SK-N-SH (cell line): Measurements from ENCODE around the gene LUC7L3. TPM values are rescaled to one million over a fixed set of nuclear protein-coding genes. Genes with fewer than 3 reads are reported as not detected.

Source experiments
- CTCF ChIA-PET: fragments of 300-600, 350-600 bp; formaldehyde crosslinking; extraction: SDS; loops from one replicate; lab custom pipeline; 2021; lab: Yijun Ruan, JAX
- POLR2A ChIA-PET: fragments of 350-600 bp; sonication (Branson Sonifier 250); formaldehyde crosslinking; extraction: SDS; loops from one replicate; lab custom pipeline; 2020; ENCODE audit warnings: antibody characterized with exemption, inconsistent platforms; lab: Yijun Ruan, JAX
- DNase-seq: peaks from one replicate; pipeline ENCODE4 v3.0.0; 2012
- H2AFZ ChIP-seq: fragments of 200-600 bp; sonication (generic); 2 replicates; pipeline ENCODE4 v1.8.1; 2016; ENCODE audit warnings: antibody characterized with exemption, mild to moderate bottlenecking, low read depth
- H3F3A ChIP-seq: fragments of 200-600 bp; sonication (generic); replicated peaks from 2 replicates; pipeline ENCODE3; 2016; ENCODE audit warnings: antibody characterized with exemption, mild to moderate bottlenecking; ENCODE audit not compliant: insufficient read depth
- H3K27ac ChIP-seq, 2 experiments: fragments of 200-500 bp in 1 of 2; fragments of 200-600 bp in 1 of 2; sonication (Bioruptor generic) in 1 of 2; sonication (generic), shearing (Covaris generic) in 1 of 2; 2 replicates each; pipeline versions ENCODE4 v1.5.1 to v1.6.1; 2014 to 2016; ENCODE audit warnings: low read depth in 2 of 2, inconsistent platforms in 1 of 2, low read length in 1 of 2, mild to moderate bottlenecking in 1 of 2, mixed read lengths in 1 of 2
- H3K27me3 ChIP-seq: fragments of 200-600 bp; sonication (generic), shearing (Covaris generic); 2 replicates; pipeline ENCODE4 v1.6.1; 2016; ENCODE audit warnings: mixed run types; ENCODE audit not compliant: insufficient read depth
- H3K36me3 ChIP-seq, 2 experiments: fragments of 200-500 bp in 1 of 2; fragments of 200-600 bp in 1 of 2; sonication (Bioruptor generic) in 1 of 2; sonication (generic) in 1 of 2; replicated peaks in 1 of 2; 2 replicates each; pipeline versions ENCODE3 to v1.5.1; 2014 to 2016; ENCODE audit warnings: low read length in 1 of 2, mild to moderate bottlenecking in 1 of 2; ENCODE audit not compliant: insufficient read depth in 2 of 2, control insufficient read depth in 1 of 2
- H3K4me1 ChIP-seq, 2 experiments: fragments of 200-500 bp in 1 of 2; fragments of 200-600 bp in 1 of 2; sonication (Bioruptor generic) in 1 of 2; sonication (generic), shearing (Covaris generic) in 1 of 2; 2 replicates each; pipeline versions ENCODE4 v1.5.1 to v1.6.1; 2014 to 2016; ENCODE audit warnings: low read depth in 1 of 2, low read length in 1 of 2, mixed run types in 1 of 2; ENCODE audit not compliant: insufficient read depth in 2 of 2, control insufficient read depth in 1 of 2
- H3K4me2 ChIP-seq: fragments of 200-600 bp; sonication (generic), shearing (Covaris generic); 2 replicates; pipeline ENCODE4 v1.6.1; 2017; ENCODE audit warnings: mixed run types
- H3K4me3 ChIP-seq, 2 experiments: fragments of 200-500 bp in 1 of 2; fragments of 200-600 bp in 1 of 2; sonication (Bioruptor generic) in 1 of 2; sonication (generic), shearing (Covaris generic) in 1 of 2; 2 replicates each; pipeline versions ENCODE4 v1.5.1 to v1.8.1; 2014 to 2016; ENCODE audit warnings: low read depth in 2 of 2, inconsistent platforms in 1 of 2, low read length in 1 of 2, mild to moderate bottlenecking in 1 of 2, mixed read lengths in 1 of 2, moderate library complexity in 1 of 2
- H3K79me2 ChIP-seq: fragments of 200-600 bp; sonication (generic); 2 replicates; pipeline ENCODE4 v1.8.1; 2017; ENCODE audit warnings: mild to moderate bottlenecking; ENCODE audit not compliant: insufficient read depth
- H3K9ac ChIP-seq: fragments of 200-600 bp; sonication (generic); 2 replicates; pipeline ENCODE4 v1.6.1; 2017; ENCODE audit warnings: mixed run types
- H3K9me2 ChIP-seq: fragments of 200-600 bp; sonication (generic); 2 replicates; pipeline ENCODE4 v1.6.1; 2017; ENCODE audit warnings: mixed run types
- H3K9me3 ChIP-seq: fragments of 200-600 bp; sonication (generic); 2 replicates; pipeline ENCODE4 v1.6.1; 2017; ENCODE audit warnings: mixed run types, mild to moderate bottlenecking, moderate library complexity
- H4K20me1 ChIP-seq: fragments of 200-600 bp; sonication (generic); 2 replicates; pipeline ENCODE4 v1.6.1; 2017; ENCODE audit warnings: mild to moderate bottlenecking, mixed run types; ENCODE audit not compliant: insufficient read depth
- CHD2 ChIP-seq: fragments of 150-350 bp; IDR thresholded peaks from 2 replicates; pipeline ENCODE4 v1.6.1; 2018; ENCODE audit warnings: low read length; ENCODE audit not compliant: partially characterized antibody
- ELF1 ChIP-seq: IDR thresholded peaks from 2 replicates; pipeline ENCODE4 v1.4.0; 2012
- FOSL2 ChIP-seq: IDR thresholded peaks from 2 replicates; pipeline ENCODE4 v1.4.0; 2012; ENCODE audit warnings: low read depth, mild to moderate bottlenecking, moderate library complexity, borderline replicate concordance
- FOXJ3 ChIP-seq: sonication (generic); formaldehyde crosslinking; IDR thresholded peaks from 2 replicates; pipeline ENCODE4 v1.5.1; 2020; ENCODE audit warnings: mild to moderate bottlenecking, missing genetic modification reagents
- GABPA ChIP-seq: IDR thresholded peaks from 2 replicates; pipeline ENCODE4 v1.4.0; 2012; ENCODE audit warnings: low read depth, mild to moderate bottlenecking
- MXI1 ChIP-seq: IDR thresholded peaks from 2 replicates; pipeline ENCODE4 v1.6.1; 2012; ENCODE audit warnings: mild to moderate bottlenecking, low read depth, low read length, improper control_type of control experiment
- NFIC ChIP-seq: IDR thresholded peaks from 2 replicates; pipeline ENCODE4 v1.4.0; 2012; ENCODE audit warnings: borderline replicate concordance
- NRF1 ChIP-seq: IDR thresholded peaks from 2 replicates; pipeline ENCODE4 v1.6.1; 2012; ENCODE audit warnings: low read depth, mild to moderate bottlenecking, low read length
- RAD21 ChIP-seq: IDR thresholded peaks from 2 replicates; pipeline ENCODE4 v1.6.1; 2012; ENCODE audit warnings: mild to moderate bottlenecking, low read length
- RCOR1 ChIP-seq: fragments of 150-350 bp; IDR thresholded peaks from 2 replicates; pipeline ENCODE4 v1.6.1; 2017; ENCODE audit warnings: antibody characterized with exemption, low read length
- RXRA ChIP-seq: IDR thresholded peaks from 2 replicates; pipeline ENCODE4 v1.4.0; 2012; ENCODE audit warnings: low read depth, mild to moderate bottlenecking, borderline replicate concordance
- SMC3 ChIP-seq: IDR thresholded peaks from 2 replicates; pipeline ENCODE4 v1.6.1; 2012; ENCODE audit warnings: low read depth, low read length, improper control_type of control experiment
- TAF1 ChIP-seq: IDR thresholded peaks from 2 replicates; pipeline ENCODE4 v1.6.1; 2012; ENCODE audit warnings: low read depth, mild to moderate bottlenecking, low read length, moderate library complexity, borderline replicate concordance
- WGBS: methylation state at CpG from one replicate; pipeline ENCODE4 v1.1.6; 2017; ENCODE audit warnings: low lambda C conversion rate; 5-methylcytosine and 5-hydroxymethylcytosine counted together
- polyA plus RNA-seq, 3 experiments: library from polyadenylated mRNA; depleted of rRNA; stranded (reverse); fragments of >200 nt; gene quantifications; 2 replicates each; pipeline ENCODE4 v1.2.3, GENCODE V29; 2012
- TF ChIP-seq, protein P1 (sequence below): IDR thresholded peaks from 2 replicates; pipeline ENCODE4 v1.4.0; 2012; ENCODE audit warnings: low read depth
- TF ChIP-seq, protein P2 (sequence below): IDR thresholded peaks from 2 replicates; pipeline ENCODE4 v1.6.1; 2012; ENCODE audit warnings: mild to moderate bottlenecking, low read depth, low read length, moderate library complexity
- TF ChIP-seq, protein P3 (sequence below): IDR thresholded peaks from 2 replicates; pipeline ENCODE4; 2012
- TF ChIP-seq, protein P4 (sequence below): fragments of 200-600 bp; sonication (generic); IDR thresholded peaks from 2 replicates; pipeline ENCODE4 v1.6.1; 2017; ENCODE audit warnings: antibody characterized with exemption, mild to moderate bottlenecking, moderate library complexity

LUC7L3 gene
- polyA plus RNA-seq, 1 of the 3 experiments (the other 2 are of a cell fraction), result 154 TPM

DNA sequence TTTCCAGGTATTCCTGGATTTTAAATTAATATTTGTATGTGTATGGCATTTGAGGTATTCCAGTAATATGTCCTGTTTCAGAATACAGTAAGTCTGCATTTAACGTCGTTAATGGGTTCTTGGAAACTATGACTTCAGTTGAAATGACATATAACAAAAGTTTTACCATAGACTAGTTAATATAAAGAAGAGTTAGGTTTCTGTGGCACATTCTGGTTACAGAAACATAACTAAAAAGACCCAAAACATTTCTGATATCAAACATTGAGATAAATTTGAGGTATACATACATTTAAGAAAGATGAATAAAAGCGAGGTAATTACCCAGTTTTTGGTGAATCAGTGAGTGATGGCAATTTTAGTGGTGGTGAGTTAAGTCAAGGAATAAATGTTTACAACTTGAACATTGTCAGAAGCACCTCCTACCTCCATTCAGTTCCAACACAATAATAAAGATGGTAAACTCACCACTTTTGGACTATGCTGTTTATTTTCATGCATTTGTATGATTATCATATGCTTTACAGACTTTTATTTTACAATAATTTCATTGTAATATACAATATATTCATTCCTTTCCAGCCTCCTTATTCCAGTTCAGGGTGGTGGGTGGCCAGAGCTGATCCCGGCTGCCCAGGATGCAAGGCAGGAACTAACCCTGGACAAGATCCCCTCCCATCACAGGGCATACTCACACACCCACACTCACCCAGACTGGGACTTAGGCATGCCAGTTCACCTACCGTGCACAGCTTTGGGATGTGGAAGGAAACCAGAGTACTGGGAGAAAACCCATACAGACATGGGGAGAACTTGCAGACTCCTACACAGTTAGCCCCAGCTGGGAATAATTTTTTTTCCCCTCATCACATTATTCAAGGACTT, 9.7 kb downstream of the LUC7L3 start:
- no peaks in the 10 kb centered on the region for H3K9me2 ChIP-seq
- H3K36me3 ChIP-seq, result peaks cover 0 to 13% of the 10 kb centered on the region in 2 experiments
- H3K79me2 ChIP-seq, result peaks cover 100% of the 10 kb centered on the region
- H3F3A ChIP-seq, result peaks cover 22% of the 10 kb centered on the region
- CTCF ChIA-PET, result interaction anchor here (0.8 to 1.6 kb wide), 4 partner anchors 12 to 251 kb away, joined by 3 to 4 read pairs (median 4); no protein-coding TSS in a partner anchor
- no peak for TF ChIP-seq FOXJ3 (CRISPR knock-in tag)
- TF ChIP-seq FOSL2, result no peak
- TF ChIP-seq RXRA, result no peak
- TF ChIP-seq RAD21, result no peak
- TF ChIP-seq ELF1, result no peak
- TF ChIP-seq, protein P1, sequence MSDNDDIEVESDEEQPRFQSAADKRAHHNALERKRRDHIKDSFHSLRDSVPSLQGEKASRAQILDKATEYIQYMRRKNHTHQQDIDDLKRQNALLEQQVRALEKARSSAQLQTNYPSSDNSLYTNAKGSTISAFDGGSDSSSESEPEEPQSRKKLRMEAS, result no peak
- TF ChIP-seq TAF1, result no peak
- no peak for TF ChIP-seq NFIC
- TF ChIP-seq, protein P2, sequence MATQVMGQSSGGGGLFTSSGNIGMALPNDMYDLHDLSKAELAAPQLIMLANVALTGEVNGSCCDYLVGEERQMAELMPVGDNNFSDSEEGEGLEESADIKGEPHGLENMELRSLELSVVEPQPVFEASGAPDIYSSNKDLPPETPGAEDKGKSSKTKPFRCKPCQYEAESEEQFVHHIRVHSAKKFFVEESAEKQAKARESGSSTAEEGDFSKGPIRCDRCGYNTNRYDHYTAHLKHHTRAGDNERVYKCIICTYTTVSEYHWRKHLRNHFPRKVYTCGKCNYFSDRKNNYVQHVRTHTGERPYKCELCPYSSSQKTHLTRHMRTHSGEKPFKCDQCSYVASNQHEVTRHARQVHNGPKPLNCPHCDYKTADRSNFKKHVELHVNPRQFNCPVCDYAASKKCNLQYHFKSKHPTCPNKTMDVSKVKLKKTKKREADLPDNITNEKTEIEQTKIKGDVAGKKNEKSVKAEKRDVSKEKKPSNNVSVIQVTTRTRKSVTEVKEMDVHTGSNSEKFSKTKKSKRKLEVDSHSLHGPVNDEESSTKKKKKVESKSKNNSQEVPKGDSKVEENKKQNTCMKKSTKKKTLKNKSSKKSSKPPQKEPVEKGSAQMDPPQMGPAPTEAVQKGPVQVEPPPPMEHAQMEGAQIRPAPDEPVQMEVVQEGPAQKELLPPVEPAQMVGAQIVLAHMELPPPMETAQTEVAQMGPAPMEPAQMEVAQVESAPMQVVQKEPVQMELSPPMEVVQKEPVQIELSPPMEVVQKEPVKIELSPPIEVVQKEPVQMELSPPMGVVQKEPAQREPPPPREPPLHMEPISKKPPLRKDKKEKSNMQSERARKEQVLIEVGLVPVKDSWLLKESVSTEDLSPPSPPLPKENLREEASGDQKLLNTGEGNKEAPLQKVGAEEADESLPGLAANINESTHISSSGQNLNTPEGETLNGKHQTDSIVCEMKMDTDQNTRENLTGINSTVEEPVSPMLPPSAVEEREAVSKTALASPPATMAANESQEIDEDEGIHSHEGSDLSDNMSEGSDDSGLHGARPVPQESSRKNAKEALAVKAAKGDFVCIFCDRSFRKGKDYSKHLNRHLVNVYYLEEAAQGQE, result no peak
- no peak for TF ChIP-seq MXI1
- TF ChIP-seq, protein P3, sequence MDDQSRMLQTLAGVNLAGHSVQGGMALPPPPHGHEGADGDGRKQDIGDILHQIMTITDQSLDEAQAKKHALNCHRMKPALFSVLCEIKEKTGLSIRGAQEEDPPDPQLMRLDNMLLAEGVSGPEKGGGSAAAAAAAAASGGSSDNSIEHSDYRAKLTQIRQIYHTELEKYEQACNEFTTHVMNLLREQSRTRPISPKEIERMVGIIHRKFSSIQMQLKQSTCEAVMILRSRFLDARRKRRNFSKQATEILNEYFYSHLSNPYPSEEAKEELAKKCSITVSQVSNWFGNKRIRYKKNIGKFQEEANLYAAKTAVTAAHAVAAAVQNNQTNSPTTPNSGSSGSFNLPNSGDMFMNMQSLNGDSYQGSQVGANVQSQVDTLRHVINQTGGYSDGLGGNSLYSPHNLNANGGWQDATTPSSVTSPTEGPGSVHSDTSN, result no peak
- no peak for TF ChIP-seq RCOR1
- TF ChIP-seq, protein P4, sequence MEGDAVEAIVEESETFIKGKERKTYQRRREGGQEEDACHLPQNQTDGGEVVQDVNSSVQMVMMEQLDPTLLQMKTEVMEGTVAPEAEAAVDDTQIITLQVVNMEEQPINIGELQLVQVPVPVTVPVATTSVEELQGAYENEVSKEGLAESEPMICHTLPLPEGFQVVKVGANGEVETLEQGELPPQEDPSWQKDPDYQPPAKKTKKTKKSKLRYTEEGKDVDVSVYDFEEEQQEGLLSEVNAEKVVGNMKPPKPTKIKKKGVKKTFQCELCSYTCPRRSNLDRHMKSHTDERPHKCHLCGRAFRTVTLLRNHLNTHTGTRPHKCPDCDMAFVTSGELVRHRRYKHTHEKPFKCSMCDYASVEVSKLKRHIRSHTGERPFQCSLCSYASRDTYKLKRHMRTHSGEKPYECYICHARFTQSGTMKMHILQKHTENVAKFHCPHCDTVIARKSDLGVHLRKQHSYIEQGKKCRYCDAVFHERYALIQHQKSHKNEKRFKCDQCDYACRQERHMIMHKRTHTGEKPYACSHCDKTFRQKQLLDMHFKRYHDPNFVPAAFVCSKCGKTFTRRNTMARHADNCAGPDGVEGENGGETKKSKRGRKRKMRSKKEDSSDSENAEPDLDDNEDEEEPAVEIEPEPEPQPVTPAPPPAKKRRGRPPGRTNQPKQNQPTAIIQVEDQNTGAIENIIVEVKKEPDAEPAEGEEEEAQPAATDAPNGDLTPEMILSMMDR, result no peak
- no peak for TF ChIP-seq NRF1
- no peak for TF ChIP-seq CHD2
- no peak for TF ChIP-seq GABPA
- TF ChIP-seq SMC3, result no peak
- H4K20me1 ChIP-seq, result peaks cover 99% of the 10 kb centered on the region
- POLR2A ChIA-PET, result no interaction called here
- H3K9me3 ChIP-seq, result no peaks in the 10 kb centered on the region
- H3K4me2 ChIP-seq, result no peak overlapping the region
- no peaks in the 10 kb centered on the region for H3K27me3 ChIP-seq
- H3K9ac ChIP-seq, result no peak overlapping the region
- H3K4me1 ChIP-seq, result peaks cover 7 to 16% of the 10 kb centered on the region in 2 experiments; a peak in 2 of 4 replicates
- no peak overlapping the region for H3K4me3 ChIP-seq
- no peak overlapping the region for H2AFZ ChIP-seq
- DNase-seq, result no peak
- H3K27ac ChIP-seq, result no peak overlapping the region
- 87% methylated on average over 5 of the region's 5 CpGs for WGBS
